HG03442 (cell line): ENCODE results near the gene TMEM247.

Source experiments
- ATAC-seq: cut with Tn5 transposase; IDR thresholded peaks from one replicate; pipeline ENCODE4 v1.9.1; 2021; ENCODE audit warnings: mild to moderate bottlenecking, moderate library complexity; ENCODE audit not compliant: unreplicated experiment

The TMEM247 gene

DNA sequence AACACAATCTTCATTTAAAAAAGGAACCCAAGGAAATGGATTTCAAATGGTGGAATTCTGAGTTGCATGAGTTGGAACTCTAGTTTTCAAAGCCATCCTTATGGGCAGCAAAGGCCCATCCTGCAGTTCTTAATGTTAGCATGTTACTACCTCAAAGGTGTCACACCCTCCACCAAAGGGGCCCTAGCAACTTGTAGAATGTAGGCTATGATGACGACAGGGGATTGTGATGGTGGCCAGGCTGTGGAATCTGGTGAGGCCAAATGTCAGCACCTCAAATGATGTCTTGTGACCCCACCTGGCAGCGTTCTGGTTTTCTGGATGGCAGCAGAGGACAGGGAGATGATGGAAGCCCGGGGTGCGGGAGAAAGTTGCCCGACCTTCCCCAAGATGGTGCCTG is at the start of gene TMEM247:
TMEM247 (plus strand) TSS at position 301 of the 400 bp plus-strand sequence.
- no peak for ATAC-seq

DNA sequence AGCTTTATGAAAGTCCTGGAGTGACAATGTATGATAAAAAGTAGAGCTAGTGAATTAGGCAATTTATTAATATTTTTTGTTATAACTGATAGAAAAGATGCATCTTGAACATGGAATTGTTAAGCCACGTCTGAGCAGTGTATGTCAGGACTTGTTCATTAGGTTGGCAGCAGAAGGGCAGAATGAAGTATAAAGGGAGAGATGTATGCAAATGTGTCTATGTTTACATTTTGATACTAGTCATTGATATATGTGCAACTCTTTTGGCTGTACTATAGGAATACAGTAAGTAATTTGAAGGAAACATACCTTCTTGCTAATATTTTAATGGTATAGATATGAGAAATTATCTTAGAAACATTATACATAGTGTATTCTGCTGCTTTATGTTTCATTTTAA is 49.0 kb upstream of the TMEM247 start:
- ATAC-seq, result no peak

DNA sequence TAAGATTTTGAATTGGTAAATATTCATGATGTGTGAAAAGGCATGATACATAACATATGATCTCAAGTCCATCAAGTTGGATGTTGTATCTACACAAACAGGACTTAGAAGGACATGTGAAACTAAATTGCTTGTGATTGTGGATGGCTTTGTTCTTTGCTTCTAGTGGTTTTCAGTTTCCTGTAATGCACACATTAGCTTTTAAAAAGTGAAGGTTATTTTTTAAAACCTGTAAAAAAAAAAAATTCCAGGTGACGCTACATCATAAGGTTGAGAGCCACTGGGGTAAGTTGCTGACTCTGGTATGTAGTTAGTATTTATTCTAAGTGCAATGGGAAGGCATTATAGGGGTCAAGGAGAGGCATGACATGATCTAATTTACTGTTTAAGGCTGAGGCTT is 48.4 kb upstream of the TMEM247 start:
- ATAC-seq, result no peak

DNA sequence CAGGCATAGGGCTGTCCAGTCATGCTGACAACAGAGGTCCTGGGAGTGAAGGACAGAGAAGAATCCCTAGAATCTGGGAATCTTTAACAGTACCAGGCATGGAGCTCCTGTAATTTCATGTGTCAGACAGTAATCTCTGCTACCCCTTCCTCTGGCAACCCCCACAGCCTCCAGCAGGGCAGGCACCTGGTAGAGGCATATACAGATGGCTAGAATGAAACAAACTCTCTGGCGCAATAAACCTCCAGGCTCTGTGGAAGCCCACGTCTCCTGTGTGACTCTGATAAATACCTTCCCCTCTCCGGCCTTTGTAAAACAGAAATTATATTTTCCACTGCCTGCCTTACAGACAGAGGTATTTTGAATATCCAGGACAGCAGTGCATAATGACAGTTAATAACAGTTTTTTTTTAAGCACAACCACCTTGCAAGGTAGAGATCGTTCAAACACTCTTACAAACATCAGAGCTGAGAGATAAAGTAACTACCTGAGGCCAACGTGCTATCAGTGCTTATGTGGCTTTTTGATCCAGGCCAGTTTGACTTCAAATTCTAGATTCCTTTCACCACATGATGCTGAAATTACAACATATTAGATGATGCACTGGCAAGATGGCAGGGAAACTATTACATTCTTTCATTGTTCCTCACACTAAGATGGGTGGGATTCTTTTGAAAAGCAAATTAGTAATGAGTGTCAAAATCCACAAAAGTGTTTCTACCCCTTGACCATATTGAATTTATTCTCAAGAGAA is 47.7 kb upstream of the TMEM247 start:
- no peak for ATAC-seq

DNA sequence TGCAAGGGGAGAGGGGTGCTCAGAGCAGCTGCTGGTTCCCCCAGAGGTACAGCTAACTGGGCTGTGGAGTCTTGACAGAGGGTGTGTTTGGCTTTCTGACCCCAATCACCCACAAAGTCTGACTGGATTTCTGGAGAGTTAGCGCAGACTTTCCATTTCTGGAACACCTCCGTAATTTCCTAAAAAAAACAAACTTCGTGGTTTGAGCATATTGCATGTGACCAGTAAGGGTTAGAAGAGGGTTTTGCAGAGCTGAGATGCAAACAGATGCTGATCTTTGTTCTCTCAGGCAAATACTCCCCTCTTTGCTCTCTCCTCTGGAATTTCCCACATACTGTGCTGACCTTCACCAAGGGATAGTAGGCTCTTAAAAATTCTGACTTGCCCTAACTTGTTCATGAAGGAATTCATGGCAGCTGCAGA is 44.5 kb upstream of the TMEM247 start:
- no peak for ATAC-seq

DNA sequence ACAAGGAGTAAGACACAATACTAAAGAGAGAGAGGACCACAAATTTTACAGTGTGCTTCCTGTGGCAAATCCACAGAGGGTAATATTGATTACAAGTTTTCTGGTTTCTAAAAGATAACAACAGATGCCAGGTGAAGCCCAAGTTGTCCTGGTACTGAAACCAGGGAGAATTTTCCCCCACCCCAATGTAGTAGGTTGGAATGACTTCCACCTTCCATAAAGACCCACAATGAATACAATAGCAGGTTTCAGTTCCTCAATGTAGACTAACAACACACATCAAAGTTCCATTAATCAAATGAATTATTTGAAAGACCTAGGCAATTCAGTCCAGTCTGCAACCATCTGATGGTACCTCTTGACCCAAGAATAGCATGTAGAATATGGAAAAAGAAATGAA is 44.0 kb upstream of the TMEM247 start:
- ATAC-seq, result no peak

DNA sequence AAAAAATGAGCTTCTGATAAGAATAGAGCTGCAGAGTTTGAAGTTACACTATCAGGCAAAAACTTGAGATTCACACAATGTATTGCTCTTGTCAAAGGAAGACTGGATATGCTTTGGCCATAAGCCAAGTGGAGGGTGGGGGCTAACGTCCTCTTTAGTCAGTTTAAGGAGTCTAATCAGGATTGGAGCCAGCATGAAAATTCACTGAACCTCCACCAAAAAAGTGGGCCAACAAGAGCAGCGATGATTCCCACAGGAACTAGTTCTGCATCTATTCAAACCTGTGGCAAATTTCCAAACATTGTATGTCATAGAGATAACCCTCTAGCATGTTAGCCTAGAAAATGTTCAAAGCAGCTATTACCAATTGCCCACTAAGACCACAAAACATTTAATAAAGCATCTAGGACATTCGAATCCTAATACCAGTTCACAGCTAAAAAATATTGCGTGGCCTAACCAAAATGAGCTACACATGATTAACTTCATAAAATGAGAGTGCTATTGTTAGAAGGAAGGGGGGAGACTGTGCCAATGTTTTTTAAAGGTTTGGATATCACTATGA is 43.5 kb upstream of the TMEM247 start:
- ATAC-seq, result no peak

DNA sequence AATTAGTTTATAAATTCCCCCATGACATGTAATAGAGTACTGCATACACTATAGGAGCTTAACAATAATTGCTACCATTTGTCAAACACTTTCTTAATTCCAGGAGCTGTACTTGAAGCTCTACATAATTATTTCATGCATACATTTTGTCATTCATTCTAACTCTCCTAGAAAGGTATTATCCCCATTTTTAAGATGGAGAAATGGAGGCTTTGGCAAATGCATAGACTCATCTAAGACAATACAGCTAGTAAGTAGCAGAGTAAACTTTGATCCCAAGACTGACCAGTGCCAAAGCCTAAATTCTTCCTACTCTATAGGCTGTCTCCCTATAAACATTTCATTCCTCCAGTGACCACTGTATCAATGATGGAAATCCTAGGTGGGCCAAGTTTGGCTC is 42.6 kb upstream of the TMEM247 start:
- no peak for ATAC-seq

DNA sequence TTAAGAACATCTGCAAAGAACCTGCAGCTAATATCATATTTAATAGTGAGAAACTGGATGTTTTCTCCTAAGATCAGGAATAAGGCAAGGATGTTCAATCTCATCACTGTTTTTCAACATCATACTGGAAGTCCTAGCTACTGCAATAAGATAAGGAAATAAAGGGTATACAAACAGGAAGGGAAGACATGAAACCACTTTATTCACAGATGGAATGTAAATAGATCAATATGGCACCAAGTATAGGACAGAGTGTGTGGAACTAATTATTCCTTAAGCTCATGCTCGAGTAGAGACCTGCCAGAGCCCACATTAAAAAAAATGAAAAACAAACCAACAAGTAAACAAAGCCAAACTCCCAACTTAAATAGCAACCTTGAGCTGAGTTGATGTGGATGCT is 41.3 kb upstream of the TMEM247 start:
- ATAC-seq, result no peak

DNA sequence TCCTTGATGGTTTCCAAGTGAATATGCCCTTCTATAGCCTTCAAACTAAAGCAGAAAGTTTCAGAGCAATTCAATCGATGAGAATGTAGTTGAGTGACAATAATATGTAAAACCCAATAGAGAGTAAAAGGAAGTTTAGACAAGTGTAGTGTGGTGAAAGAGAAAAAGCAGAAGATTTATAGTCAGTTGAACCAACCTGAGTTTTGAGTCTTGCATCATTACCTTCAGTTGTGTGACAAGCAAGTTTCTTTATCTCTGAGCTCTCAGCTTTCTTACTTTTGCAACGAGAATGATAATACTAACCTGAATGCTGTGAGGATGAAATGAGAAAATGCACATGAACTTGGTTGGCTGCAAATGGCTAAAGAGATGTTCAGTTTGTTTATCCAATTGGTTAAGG is 40.6 kb upstream of the TMEM247 start:
- no peak for ATAC-seq

DNA sequence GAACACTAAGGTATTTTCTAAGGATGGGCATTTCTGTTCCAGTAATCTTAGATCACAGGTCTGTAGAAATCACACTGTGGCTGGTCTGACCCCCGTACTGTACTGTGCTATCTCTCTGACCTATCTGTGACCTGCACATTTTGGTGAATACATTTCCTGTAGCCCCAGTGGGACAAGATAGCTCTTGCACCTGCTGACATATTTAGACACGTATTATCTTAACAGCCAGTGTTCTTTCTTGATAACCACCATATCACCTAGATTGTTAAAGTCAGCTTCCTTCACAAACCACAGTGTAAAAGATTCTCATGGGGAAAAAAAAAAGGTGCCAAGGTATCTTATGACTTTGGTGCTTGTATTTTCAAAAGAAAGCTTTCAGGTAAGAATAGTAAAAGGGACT is 39.8 kb upstream of the TMEM247 start:
- no peak for ATAC-seq

DNA sequence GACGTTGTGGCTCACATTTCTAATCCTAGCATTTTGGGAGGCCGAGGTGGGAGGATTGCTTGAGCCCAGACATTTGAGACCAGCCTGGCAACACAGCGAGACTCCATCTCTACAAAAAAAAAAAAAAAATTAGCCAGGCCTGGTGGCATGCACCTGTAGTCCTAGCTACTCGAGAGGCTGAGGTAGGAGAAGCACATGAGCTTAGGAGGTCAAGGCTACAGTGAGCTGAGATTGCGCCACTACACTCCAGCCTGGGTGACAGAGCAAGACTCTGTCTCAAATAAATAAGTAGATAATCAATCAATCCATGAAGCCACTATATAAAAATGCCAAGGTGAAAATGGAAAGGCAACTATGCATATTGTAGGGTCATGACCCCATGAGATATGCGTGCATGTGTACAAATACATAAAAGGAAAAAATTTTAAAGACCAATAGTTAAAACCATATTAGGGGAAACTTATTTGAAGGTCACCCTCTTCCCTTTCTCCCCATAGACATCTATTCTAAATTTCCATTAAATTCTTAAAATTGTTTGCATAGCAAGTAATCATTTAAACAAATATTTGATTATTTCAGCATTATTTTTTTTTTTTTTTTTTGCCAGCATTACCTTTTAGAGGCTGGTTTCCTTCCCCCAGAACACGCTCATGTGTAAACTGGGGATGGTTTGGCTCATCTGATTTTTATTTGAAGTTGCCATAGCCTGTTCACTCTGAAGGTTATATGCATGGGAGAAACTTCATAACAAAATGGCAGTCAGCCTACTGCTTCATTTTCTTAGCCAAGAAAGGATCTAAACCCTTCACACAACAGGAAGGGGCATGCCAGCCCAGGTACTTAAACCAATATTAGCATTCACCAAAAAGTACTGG is 37.3 kb upstream of the TMEM247 start:
- ATAC-seq, result no peak

DNA sequence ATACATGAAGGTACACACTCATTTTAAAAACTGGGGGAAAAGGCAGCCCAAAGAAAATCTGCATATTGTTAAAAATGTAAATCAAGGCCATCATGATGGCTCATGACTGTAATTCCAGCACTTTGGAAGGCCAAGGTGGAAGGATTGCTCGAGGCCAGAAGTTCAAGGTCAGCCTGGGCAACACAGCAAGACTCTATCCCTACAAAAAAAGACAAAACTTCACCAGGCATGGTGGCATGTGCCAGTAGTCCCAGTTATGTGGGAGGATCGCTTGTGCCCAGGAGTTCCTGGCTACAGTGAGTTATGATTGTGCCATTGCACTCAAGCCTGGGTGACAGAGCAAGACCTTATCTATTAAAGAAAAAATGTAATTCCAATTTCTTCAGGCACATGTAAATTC is 34.6 kb upstream of the TMEM247 start:
- no peak for ATAC-seq

DNA sequence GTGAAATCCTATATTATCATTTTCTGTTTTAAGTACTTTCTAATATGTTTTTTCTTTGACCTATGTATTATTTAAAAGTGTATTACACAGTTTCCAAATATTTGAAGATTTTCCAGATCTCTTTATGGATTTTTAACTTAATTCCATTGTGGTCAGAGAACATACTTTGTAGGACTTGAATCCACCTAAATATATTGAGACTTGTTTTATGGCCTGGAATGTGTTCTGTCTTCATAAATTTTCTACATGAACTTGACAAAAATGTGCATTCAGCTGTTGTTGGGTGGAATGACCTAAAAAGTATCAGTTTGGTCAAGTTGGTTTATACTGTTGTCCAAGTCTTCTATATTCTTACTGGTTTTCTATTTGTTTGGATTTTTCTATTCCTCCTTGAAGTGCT is 33.8 kb upstream of the TMEM247 start:
- ATAC-seq, result no peak

DNA sequence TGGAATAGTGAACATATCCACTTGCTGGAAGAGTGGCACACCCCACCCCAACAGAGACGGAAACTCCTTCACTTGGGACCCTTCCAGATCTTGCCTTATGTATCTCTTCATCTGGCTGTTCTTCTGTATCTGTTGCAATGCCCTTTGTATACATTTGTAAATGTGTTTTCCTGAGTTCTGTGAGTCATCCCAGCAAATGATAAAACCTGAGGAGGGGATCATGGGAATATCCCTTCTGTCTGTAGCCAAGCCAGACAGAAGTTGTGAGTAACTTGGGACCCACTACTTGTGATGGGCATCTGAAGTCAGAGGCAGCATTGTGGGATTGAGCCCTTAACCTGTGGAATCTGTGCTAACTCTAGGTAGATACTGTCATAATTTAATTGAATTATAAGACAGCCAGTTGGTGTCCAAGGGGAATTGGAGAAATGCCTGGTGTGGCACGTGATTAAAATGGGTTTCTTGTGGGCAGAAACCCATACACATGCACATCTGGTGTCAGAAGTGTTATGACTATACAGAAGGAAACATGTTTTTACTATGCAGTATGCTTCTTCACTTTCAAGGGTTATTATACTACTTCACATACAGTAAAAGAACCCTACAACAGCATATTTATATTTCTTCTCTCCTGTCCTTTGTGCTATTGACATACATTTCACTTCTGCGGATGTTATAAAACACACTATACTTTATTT is 32.3 kb upstream of the TMEM247 start:
- no peak for ATAC-seq

DNA sequence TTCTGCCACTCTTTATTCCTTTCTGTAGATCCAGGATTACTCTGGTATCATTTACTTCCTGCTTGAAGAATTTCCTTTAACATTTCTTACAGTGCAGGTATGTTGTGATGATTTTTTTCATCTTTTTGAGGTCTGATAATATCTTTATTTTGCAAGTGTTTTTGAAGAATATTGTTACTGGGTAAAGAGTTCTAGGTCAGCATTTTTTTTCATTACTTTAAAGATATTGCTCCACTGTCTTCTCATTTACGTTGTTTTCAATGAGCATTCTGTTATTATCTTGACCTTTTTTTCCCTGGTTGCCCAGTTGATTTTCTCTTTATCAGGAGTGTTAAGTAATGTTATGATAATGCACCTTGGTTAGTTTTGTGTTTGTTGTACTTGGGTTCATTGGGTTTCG is 31.7 kb upstream of the TMEM247 start:
- no peak for ATAC-seq

DNA sequence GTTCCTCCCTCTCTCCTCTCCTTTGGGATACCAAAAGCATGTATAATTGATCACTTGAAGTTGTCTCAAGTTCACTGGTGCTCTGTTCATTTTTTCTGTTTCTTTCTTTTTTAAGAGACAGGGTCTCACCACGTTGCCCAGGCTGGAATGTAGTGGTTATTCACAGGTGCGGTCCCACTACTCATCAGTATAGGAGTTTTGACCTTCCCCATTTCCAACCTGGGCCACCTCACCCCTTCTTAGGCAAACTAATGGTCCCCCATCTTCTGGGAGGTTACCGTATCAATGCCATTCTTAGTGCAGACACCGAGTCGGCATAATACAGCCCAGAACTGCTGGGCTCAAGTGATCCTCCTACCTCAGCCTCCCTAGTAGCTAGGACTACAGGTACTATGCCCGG is 31.3 kb upstream of the TMEM247 start:
- no peak for ATAC-seq

DNA sequence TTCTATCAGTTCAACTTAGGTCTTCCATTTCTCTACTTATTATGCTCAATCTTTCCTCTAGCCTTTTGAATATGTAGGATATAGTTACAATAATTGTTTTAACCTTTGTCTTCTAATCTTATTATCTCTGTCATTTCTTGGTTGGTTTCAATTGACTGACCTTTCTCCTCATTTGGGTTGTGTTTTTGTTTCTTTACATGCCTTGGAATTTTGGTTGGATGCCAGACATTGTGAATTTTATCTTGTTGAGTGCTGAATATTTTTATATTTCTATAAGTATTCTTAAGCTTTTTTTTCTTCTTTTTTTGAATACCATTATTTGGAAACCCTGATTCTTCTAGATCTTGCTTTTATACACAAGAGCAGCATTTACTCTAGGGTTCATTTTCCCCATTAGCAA is 30.7 kb upstream of the TMEM247 start:
- no peak for ATAC-seq

DNA sequence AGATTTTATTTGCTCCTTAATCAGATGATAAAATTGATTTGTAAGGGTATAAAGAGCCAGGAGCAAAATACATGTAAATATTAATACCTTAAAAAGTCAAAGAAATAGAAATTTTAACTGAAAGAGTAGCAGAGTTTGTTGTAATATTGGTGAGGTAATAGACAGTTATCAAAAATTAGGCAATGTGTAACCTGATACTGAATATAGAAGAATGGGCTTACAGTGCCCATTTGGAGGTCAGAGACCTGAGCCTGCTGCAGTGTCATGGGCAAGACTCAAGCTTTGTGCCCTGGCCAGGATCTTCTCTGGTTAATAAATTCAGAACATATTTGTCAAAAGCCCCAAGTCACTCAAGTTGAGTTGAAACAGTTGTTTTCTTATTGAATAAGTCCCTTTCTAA is 29.7 kb upstream of the TMEM247 start:
- no peak for ATAC-seq

DNA sequence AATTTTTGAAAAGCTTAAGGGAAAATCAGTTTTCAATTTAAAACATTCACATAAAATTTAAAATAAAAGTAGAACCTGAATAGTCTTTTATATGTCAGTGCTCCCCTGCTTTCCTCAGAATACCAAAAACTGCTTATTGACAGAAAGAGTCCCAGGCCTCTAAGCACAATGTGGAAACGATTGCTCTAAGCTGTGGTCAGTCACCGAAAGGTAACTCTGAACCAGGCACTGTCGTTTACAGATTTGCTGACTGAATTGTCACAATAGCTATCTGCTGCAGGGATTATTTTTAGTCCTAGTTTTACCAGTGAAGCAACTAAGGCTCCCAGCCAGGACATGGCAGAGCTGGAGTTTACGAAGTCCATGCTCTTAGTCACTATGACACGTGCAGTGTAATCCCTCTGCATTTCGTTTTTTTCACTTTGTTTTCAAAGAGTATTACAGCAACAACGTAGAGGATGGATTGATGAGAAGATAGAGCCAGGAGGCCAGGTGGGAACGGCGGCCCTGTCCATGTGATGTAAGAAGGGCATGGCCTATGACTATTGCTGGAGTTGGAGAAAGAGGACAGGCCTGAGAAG is 28.1 kb upstream of the TMEM247 start:
- no peak for ATAC-seq

DNA sequence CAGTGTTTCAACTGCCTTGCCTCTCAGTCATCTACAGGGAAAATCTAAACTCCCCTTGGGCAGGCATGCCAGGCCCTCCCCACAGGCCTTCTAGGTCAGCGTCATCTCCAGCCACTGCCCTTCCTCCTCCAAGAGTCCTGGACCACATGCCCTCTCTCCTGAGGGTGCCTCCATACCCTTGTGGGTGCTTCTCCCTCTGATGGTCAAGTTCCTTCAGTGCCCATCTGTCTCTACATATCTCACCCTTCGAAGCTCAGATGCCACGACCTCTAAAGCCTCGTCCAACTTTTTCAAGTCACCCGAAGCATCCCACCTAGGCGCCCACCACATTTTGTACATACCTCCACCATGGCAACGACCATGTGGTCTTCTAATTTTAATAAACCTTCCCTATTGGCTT is 22.6 kb upstream of the TMEM247 start:
- ATAC-seq, result no peak
